ENCODE results near the gene GNG12. TPM values are rescaled to one million over a fixed set of nuclear protein-coding genes. Genes with fewer than 3 reads are reported as not detected.

GNG12 gene
- total and polyA plus RNA-seq, 2 donors (not counting 3 experiments of a cell fraction or from before 2014, with no cell fraction given): 107 to 152 TPM

DNA sequence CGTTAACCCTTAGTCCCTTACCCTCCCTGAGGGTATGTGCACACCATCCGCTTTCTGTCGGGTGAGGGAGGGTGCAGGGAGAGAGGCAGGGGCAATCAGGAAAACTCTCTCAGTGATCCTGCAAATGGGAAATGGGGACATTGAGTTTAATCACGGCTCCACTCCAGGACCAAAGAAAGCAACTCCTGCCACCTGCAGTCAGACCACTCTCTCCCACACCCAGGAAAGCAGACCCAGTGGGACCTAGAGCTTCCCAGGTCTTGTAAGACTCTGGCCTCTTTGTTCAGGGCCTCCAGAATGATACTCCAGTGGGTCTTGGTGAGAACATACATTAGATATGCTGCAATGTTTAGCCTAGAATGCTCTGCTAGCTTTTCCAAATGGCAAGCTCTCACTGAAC lies 71.5 kb downstream of the GNG12 start:
- Histone ChIP-seq H3K4me2 (ENCODE audit: insufficient read depth, low read length) (no peak overlapping the region), H3K27me3 (ENCODE audit: control insufficient read depth in 2 of 2, insufficient read depth in 2 of 2, low read length in 2 of 2) (no peaks in the 10 kb centered on the region), H3K9me1 (replicated peaks; ENCODE audit: control insufficient read depth, extremely low read depth, insufficient read depth, low read length) (no peaks in the 10 kb centered on the region), H3K27ac (ENCODE audit: insufficient read depth, low read depth, low read length) (no peak overlapping the region), H4K20me1 (replicated peaks; ENCODE audit: control insufficient read depth, extremely low read depth, insufficient read depth, low read length) (peaks cover 5% of the 10 kb centered on the region), H3K4me3 (replicated peaks in 1 of 3; ENCODE audit: insufficient read depth in 1 of 3, low read depth in 1 of 3, low read length in 3 of 3) (no peak overlapping the region), H3K4me1 (ENCODE audit: control insufficient read depth, extremely low read depth, insufficient read depth, low read length) (peaks cover 14% of the 10 kb centered on the region), H3K9me3 (replicated peaks; ENCODE audit: control insufficient read depth, insufficient read depth, low read length) (no peaks in the 10 kb centered on the region), H3K9ac (replicated peaks; ENCODE audit: extremely low read depth, insufficient read depth, low read length) (no peak overlapping the region), H3K36me3 (ENCODE audit: control insufficient read depth in 2 of 2, extremely low read depth in 1 of 2, insufficient read depth in 2 of 2, low read length in 2 of 2) (peaks cover 0 to 3% of the 10 kb centered on the region in 2 experiments), H3K79me2 (ENCODE audit: control insufficient read depth, insufficient read depth, low read length) (peaks cover 49% of the 10 kb centered on the region), H2AFZ (ENCODE audit: low read depth, low read length) (no peak overlapping the region)
- dilution Hi-C loops (cut with MboI; ENCODE audit: extremely low pct_ligation_motif_present, low sequenced_read_pairs) (loop anchor here (25.0 kb wide), 1 partner anchor 224 kb away; no protein-coding TSS in a partner anchor), intact Hi-C loops (cut with micrococcal nuclease) (loop anchor here (2.0 kb wide), 1 partner anchor 39 kb away; no protein-coding TSS in a partner anchor)
- BruUV-seq (replicated peaks): no TSS peak
- FAIRE-seq (no peak), DNase-seq (ENCODE audit: low read depth, low spot score) (no peak)
- TF ChIP-seq POLR2A (IDR thresholded peaks at IDR 0.05; ENCODE audit: low read depth, low read length): no peak
- no peak for TF ChIP-seq EZH2 (IDR thresholded peaks at IDR 0.05; ENCODE audit: borderline replicate concordance, low read depth, low read length, severe bottlenecking)
- no peak for TF ChIP-seq FOS (IDR thresholded peaks at IDR 0.05; ENCODE audit: borderline replicate concordance, insufficient read depth, low read length)
- TF ChIP-seq MYC (IDR thresholded peaks at IDR 0.05; ENCODE audit: low read depth, low read length): no peak
- TF ChIP-seq, protein P1, sequence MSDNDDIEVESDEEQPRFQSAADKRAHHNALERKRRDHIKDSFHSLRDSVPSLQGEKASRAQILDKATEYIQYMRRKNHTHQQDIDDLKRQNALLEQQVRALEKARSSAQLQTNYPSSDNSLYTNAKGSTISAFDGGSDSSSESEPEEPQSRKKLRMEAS (IDR thresholded peaks at IDR 0.05; ENCODE audit: insufficient read depth, insufficient read length): no peak
- TF ChIP-seq, protein P2, sequence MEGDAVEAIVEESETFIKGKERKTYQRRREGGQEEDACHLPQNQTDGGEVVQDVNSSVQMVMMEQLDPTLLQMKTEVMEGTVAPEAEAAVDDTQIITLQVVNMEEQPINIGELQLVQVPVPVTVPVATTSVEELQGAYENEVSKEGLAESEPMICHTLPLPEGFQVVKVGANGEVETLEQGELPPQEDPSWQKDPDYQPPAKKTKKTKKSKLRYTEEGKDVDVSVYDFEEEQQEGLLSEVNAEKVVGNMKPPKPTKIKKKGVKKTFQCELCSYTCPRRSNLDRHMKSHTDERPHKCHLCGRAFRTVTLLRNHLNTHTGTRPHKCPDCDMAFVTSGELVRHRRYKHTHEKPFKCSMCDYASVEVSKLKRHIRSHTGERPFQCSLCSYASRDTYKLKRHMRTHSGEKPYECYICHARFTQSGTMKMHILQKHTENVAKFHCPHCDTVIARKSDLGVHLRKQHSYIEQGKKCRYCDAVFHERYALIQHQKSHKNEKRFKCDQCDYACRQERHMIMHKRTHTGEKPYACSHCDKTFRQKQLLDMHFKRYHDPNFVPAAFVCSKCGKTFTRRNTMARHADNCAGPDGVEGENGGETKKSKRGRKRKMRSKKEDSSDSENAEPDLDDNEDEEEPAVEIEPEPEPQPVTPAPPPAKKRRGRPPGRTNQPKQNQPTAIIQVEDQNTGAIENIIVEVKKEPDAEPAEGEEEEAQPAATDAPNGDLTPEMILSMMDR (IDR thresholded peaks at IDR 0.05; ENCODE audit: extremely low read depth in 1 of 2, insufficient read depth in 1 of 2, low read depth in 1 of 2, low read length in 2 of 2): no peak
- no peak for TF ChIP-seq POLR2AphosphoS5 (IDR thresholded peaks at IDR 0.05; ENCODE audit: insufficient read depth, low read depth, low read length)
- no peak for TF ChIP-seq JUN (IDR thresholded peaks at IDR 0.05; ENCODE audit: borderline replicate concordance, insufficient read depth, insufficient read length, low read depth)
- no peak for TF ChIP-seq GATA2 (IDR thresholded peaks at IDR 0.05; ENCODE audit: insufficient read depth, insufficient read length, low read depth, low read length)
- CTCF ChIA-PET: interaction anchor here (1.1 to 13.8 kb wide), 9 partner anchors 67 to 290 kb away, joined by 3 to 392 read pairs (median 19); partner anchors contain the start of gene GADD45A
- POLR2A ChIA-PET: no interaction called here
